Hematopoietic multipotent progenitor cell treated with erythropoietin and hydrocortisone succinate and interleukin-3 and kit ligand, for 15 days (in vitro differentiated cells): ENCODE data around the gene MORC1.
"Not testable (repeated sequence)": the region's sequence is repeated elsewhere in the genome, so short reads cannot be mapped to it uniquely, and the experiment has no call there.

Experiments
- DNase-seq: peaks from one replicate; pipeline ENCODE4 v3.0.0-alpha.2; 2015; ENCODE audit warnings: low spot score

Gene MORC1, protein sequence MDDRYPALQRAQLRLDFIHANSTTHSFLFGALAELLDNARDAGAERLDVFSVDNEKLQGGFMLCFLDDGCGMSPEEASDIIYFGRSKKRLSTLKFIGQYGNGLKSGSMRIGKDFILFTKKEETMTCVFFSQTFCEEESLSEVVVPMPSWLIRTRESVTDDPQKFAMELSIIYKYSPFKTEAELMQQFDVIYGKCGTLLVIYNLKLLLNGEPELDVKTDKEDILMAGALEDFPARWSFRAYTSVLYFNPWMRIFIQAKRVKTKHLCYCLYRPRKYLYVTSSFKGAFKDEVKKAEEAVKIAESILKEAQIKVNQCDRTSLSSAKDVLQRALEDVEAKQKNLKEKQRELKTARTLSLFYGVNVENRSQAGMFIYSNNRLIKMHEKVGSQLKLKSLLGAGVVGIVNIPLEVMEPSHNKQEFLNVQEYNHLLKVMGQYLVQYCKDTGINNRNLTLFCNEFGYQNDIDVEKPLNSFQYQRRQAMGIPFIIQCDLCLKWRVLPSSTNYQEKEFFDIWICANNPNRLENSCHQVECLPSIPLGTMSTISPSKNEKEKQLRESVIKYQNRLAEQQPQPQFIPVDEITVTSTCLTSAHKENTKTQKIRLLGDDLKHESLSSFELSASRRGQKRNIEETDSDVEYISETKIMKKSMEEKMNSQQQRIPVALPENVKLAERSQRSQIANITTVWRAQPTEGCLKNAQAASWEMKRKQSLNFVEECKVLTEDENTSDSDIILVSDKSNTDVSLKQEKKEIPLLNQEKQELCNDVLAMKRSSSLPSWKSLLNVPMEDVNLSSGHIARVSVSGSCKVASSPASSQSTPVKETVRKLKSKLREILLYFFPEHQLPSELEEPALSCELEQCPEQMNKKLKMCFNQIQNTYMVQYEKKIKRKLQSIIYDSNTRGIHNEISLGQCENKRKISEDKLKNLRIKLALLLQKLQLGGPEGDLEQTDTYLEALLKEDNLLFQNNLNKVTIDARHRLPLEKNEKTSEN

DNA sequence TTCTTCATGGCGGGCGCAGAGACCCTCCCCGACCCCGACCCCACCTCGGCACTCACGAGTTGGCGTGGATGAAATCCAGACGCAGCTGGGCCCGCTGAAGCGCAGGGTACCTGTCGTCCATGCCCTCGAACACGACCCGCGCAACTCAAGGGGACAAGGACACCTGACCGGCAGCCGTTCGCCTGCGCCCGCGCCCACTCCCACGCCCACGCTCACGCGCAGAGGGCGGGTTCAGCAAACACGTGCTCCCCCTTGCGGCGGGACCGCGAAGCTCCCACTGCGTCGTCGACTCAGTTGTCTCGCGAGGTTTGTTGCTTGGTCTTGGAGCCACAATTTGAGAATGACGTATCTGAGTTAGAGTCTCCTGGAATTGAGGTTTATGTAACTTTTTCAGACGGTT lies at the start of gene MORC1:
MORC1 (minus strand) TSS at position 196 of the 400 bp plus-strand sequence; CDS start at position 121, 75 bp downstream.
- no peak for DNase-seq

- DNase-seq = no peak
Measured at GRCh38 chr3:109165905-109166304, 48.0 kb upstream of the MORC1 start.

- no peak for DNase-seq
Measured at GRCh38 chr3:109161487-109162123, 43.7 kb upstream of the MORC1 start.

DNA sequence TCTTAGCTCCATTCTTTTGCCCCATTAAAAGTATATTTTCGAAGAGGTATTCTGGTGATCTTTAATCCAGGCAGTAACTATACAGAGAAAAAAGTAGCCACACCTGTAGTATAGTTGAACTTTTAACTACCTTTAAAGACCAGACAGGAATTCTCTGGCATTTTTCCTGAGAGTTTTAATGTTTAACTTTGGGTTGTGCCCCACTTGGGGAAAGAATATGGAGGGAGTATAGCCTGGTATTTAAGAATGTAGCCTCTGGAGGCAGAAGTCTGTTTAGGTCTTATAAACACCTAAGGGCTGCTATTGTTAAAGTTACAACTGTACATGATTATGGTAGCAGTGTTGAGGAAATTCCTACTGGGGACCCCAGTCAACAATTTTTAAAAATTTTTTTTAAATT lies 37.9 kb upstream of the MORC1 start:
- DNase-seq = no peak

GRCh38 chr3:109154979-109155378 lies 37.0 kb upstream of the MORC1 start:
- no peak for DNase-seq

DNA sequence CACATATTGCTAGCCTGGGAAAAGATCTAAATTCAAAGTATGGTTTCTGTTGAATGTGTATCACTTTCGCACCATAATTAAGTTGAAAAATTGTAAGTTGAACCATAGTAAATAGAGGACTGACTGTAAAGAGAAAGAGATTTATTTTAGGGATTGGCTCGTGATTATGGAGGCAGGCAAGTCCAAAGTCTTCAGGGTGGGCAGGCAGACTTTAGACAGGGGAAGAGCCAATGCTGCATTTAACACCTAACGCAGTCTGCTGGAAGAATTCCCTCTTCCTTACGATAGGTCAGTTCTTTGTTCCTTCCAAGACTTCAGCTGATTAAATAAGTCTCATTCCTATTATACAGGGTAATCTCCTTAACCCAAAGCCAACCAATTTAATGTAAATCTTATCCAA lies 34.4 kb upstream of the MORC1 start:
- no peak for DNase-seq

GRCh38 chr3:109149078-109149477 lies 31.1 kb upstream of the MORC1 start:
- DNase-seq = no peak

- DNase-seq = no peak
Measured at GRCh38 chr3:109143646-109144045, 25.7 kb upstream of the MORC1 start.

DNA sequence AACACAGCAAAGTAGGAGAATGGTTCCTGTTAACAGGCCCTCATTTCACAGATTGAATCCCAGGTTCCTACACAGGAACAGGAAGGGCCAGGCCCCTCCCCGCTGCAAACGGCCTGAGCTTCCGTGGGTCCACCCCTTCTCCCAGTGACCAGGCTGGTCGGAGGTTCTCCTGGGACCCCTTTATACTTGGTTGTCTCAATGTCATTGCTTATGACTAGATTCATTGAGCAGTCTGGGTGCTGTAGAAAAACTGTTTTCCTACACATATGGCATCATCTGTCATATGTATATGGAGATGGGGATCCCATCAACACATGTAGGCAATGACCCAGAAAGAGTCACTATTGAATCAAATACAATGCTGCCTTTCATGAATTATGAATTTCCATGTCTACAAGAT lies 22.4 kb upstream of the MORC1 start:
- no peak for DNase-seq

GRCh38 chr3:109137761-109138160 lies 19.8 kb upstream of the MORC1 start:
- DNase-seq = no peak

DNA sequence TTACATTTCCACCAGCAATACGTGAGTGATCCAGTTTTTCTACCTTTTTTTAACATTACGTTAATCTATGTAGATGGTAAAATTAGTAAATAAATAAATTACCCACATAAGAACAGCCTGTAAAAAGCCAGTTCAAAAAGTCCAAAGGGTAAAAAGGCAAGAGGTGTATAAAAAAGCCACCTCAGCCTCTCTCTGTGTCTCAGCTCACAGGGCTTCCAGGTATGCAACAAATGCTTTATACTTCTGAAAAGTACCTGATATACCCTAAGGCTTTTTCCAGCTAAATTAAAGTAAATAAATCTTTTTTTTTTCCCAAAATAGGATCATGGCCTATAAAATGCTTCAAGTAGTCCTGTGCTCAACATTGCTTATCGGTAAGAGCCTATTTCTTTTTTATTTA lies 18.6 kb upstream of the MORC1 start, which contains the start of gene C3orf85:
C3orf85 (plus strand) TSS at position 197 of the 400 bp plus-strand sequence; CDS start at position 326, 129 bp downstream.
- DNase-seq = no peak

GRCh38 chr3:109133474-109133816 lies 15.5 kb upstream of the MORC1 start:
- not testable (repeated sequence) for DNase-seq

DNA sequence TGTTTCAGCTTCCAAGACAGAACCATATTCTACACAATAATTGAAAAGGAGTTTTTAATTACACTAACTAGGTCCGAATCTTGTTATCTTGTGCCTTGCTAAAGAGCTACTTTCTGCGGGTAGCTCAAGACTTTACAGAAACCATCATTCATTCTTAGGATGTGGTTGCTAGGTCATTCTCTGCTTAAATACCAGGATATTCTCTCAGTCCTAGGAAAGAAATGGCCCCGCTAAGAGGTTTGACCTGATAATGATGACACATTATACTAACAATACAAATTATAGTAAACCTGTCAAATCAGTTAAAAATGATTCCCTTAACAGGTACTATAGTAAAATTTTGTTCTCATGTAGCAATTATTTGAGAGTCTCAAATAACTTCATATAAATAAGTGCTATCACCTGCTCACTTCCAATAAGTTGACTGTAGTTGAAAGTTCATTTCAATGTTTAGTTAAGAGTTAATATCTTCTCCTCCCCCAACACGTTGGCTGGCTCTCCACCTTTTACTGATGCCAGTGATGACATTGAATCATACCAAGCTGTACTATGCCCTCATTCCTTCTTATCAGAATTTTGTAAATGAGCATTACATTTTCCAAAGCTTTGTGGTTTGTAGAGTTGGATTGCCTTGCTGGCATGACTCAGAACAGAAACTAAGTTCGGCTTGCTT lies 15.0 kb upstream of the MORC1 start:
- DNase-seq = no peak

DNA sequence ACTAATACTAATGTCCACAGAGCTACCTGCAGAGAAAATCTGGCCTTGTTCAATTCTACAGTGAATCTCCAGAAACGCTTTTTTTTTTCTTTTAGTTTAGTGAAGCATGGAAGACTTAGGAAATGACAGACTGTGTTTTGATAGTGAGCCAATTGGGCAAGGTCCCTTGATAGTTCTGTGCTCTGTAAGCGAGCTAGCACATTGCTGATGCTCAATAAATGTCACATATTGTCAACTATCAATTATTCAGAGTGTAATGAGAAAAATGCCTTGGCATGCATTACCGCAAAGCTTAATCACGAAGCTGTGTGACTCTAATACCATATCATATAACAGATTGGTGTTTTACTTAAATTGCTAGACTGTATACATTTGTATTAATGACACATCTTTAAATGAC lies 13.3 kb upstream of the MORC1 start:
- no peak for DNase-seq

DNA sequence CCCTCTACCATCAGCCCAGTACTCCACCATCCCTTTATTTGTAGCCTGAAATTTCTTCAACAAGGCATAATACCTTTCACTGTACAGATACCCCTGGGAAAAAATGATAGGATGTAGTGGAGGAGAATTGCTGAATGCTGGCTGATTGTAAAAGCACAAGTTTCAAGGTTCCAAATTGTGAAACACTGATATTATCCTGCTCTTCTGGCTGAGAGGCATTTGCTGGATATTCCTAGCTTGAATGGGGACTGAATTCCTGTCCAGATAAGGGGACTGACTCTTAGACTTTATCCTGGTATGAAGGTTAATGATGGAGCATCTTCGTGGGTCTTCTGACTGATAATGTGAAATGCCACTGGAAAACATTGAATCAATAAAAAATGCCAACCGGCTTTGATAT lies 9.6 kb upstream of the MORC1 start:
- DNase-seq = no peak

- DNase-seq = no peak
Measured at GRCh38 chr3:109125902-109126301, 8.0 kb upstream of the MORC1 start.

- DNase-seq = no peak
Measured at GRCh38 chr3:109122690-109123089, 4.8 kb upstream of the MORC1 start.

DNA sequence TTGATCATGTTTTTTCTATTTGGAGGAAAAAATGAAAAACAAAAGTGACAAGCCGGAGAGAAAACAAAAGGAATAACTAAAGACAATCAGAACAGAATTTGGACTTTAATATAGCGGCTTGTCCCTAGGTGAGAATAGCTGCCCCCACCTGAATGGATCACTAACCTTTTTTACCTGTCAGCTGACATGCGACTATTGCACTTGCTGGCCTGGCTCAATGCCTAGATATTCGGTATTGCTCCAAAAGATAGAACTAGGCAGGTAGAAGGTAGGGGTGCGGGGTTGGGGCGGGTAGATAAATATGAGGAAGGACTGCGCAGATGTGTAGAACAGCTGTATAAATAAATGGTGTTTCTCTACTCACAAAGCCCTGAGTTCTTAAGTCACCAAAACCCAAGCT lies 650 bp upstream of the MORC1 start:
- DNase-seq = no peak

DNA sequence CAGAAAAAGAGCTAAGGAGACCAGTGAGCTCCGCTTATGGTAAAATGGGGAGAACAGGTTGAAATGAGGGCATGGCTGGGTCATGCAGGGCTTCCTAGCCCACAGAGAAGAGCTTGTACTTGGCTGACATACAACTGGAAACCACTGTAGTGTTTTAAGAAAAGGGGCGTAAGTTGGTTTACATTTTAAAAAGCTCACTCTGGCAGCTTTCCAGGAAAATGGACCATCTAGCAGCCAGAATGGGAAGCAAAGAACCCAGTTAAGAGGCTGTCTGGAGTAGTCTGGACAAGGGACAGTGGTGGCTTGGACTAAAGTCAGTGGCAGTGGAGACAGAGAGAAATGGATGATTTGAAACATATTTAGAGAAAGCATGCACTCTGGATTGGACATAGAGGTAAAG lies 1.9 kb downstream of the MORC1 start:
- DNase-seq = no peak

- no peak for DNase-seq
Measured at GRCh38 chr3:109115451-109115850, 2.5 kb downstream of the MORC1 start.

GRCh38 chr3:109114746-109115145 lies 3.2 kb downstream of the MORC1 start:
- DNase-seq = no peak
